Smooth muscle cell (in vitro differentiated cells): ENCODE results near the gene MUS81. TPM values are rescaled to one million over a fixed set of nuclear protein-coding genes. Genes with fewer than 3 reads are reported as not detected.
"Not testable (repeated sequence)": the region's sequence is repeated elsewhere in the genome, so short reads cannot be mapped to it uniquely, and the experiment has no call there.

Experiments used
- DNase-seq: peaks from one replicate; lab custom pipeline; 2025; ENCODE audit not compliant: unreplicated experiment; lab: John Stamatoyannopoulos, UW
- H2AFZ ChIP-seq: fragments of 200-600 bp; sonication (generic); 2 replicates; pipeline ENCODE4 v1.6.0; 2016; ENCODE audit warnings: antibody characterized with exemption, low read depth, mild to moderate bottlenecking
- H3F3A ChIP-seq: fragments of 200-600 bp; sonication (generic); 2 replicates; pipeline ENCODE4 v1.6.0; 2017; ENCODE audit warnings: antibody characterized with exemption, low read depth
- H3K27ac ChIP-seq: fragments of 200-600 bp; sonication (generic); 2 replicates; pipeline ENCODE4 v1.5.1; 2016; ENCODE audit warnings: low read depth, mild to moderate bottlenecking
- H3K27me3 ChIP-seq: fragments of 200-600 bp; sonication (generic); 2 replicates; pipeline ENCODE4 v1.6.1; 2016; ENCODE audit warnings: low read depth, mild to moderate bottlenecking
- H3K36me3 ChIP-seq: fragments of 200-600 bp; sonication (generic); 2 replicates; pipeline ENCODE4 v1.5.1; 2016; ENCODE audit warnings: low read depth
- H3K4me1 ChIP-seq: fragments of 200-600 bp; sonication (generic); 2 replicates; pipeline ENCODE4 v1.5.1; 2016; ENCODE audit warnings: low read depth
- H3K4me2 ChIP-seq: fragments of 200-600 bp; sonication (generic); 2 replicates; pipeline ENCODE4 v1.6.0; 2016; ENCODE audit warnings: mild to moderate bottlenecking
- H3K4me3 ChIP-seq: fragments of 200-600 bp; sonication (generic); 2 replicates; pipeline ENCODE4 v1.5.1; 2016; ENCODE audit warnings: mild to moderate bottlenecking
- H3K79me2 ChIP-seq: fragments of 200-600 bp; sonication (generic); 2 replicates; pipeline ENCODE4 v1.6.0; 2016; ENCODE audit warnings: low read depth, mild to moderate bottlenecking
- H3K9ac ChIP-seq: fragments of 200-600 bp; sonication (generic); 2 replicates; pipeline ENCODE4 v1.6.0; 2016; ENCODE audit warnings: low read depth
- H3K9me3 ChIP-seq: fragments of 200-600 bp; sonication (generic); replicated peaks from 2 replicates; pipeline ENCODE4 v1.5.1; 2016; ENCODE audit warnings: low read depth
- H4K20me1 ChIP-seq: fragments of 200-600 bp; sonication (generic); 2 replicates; pipeline ENCODE4 v1.6.0; 2016; ENCODE audit warnings: low read depth
- WGBS: methylation state at CpG from one replicate; pipeline ENCODE4 v1.1.7; 2016; ENCODE audit warnings: low lambda C conversion rate; 5-methylcytosine and 5-hydroxymethylcytosine counted together
- polyA plus RNA-seq: library from polyadenylated mRNA; unstranded; fragments of >200 nt; fragmentation: Nextera tagmentation; extraction: Ambion mirVana; gene quantifications from 2 replicates; pipeline ENCODE4 v1.2.1, GENCODE V29; 2016
- total RNA-seq: library from RNA; depleted of rRNA; stranded (reverse); fragments of >200 nt; gene quantifications from 2 replicates; pipeline ENCODE4 v1.2.3, GENCODE V29; 2014
- TF ChIP-seq, protein P1 (sequence below): fragments of 200-600 bp; sonication (generic); IDR thresholded peaks from 2 replicates; pipeline ENCODE4 v1.5.1; 2017; ENCODE audit warnings: borderline replicate concordance, mild to moderate bottlenecking, antibody characterized with exemption; ENCODE audit not compliant: insufficient read depth, poor library complexity, severe bottlenecking

The MUS81 gene
- total and polyA plus RNA-seq, 2 experiments from 2014 or later = 35.1 to 39.6 TPM

DNA sequence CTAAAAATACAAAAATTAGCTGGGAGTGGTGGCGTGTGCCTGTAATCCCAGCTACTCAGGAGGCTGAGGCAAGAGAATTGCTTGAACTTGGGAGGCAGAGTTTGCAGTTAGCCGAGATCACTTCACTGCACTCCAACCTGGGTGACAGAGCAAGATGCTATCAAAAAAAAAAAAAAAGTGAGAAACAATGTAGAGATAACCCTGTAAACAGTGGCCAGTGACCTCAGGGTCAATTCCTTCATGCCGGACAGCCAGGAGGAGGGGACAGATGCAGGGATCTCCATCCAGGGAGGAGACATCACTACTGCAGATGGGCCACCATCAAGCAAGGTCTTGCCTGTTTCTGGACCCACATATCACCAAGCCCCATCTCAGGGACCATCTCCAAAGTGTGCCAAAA is 12.5 kb upstream of the MUS81 start:
- H3F3A ChIP-seq = peaks cover 6% of the 10 kb centered on the region
- H3K4me3 ChIP-seq = no peak overlapping the region
- H3K4me2 ChIP-seq = no peak overlapping the region
- H3K9ac ChIP-seq = no peak overlapping the region
- 92% methylated on average over 3 of the region's 3 CpGs for WGBS
- TF ChIP-seq, protein P1, sequence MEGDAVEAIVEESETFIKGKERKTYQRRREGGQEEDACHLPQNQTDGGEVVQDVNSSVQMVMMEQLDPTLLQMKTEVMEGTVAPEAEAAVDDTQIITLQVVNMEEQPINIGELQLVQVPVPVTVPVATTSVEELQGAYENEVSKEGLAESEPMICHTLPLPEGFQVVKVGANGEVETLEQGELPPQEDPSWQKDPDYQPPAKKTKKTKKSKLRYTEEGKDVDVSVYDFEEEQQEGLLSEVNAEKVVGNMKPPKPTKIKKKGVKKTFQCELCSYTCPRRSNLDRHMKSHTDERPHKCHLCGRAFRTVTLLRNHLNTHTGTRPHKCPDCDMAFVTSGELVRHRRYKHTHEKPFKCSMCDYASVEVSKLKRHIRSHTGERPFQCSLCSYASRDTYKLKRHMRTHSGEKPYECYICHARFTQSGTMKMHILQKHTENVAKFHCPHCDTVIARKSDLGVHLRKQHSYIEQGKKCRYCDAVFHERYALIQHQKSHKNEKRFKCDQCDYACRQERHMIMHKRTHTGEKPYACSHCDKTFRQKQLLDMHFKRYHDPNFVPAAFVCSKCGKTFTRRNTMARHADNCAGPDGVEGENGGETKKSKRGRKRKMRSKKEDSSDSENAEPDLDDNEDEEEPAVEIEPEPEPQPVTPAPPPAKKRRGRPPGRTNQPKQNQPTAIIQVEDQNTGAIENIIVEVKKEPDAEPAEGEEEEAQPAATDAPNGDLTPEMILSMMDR = no peak
- no peaks in the 10 kb centered on the region for H3K9me3 ChIP-seq
- H4K20me1 ChIP-seq = peaks cover 22% of the 10 kb centered on the region
- H3K4me1 ChIP-seq = no peaks in the 10 kb centered on the region
- H3K36me3 ChIP-seq = no peaks in the 10 kb centered on the region
- no peaks in the 10 kb centered on the region for H3K27me3 ChIP-seq
- DNase-seq = no peak
- H2AFZ ChIP-seq = no peak overlapping the region
- no peak overlapping the region for H3K27ac ChIP-seq
- H3K79me2 ChIP-seq = no peaks in the 10 kb centered on the region

DNA sequence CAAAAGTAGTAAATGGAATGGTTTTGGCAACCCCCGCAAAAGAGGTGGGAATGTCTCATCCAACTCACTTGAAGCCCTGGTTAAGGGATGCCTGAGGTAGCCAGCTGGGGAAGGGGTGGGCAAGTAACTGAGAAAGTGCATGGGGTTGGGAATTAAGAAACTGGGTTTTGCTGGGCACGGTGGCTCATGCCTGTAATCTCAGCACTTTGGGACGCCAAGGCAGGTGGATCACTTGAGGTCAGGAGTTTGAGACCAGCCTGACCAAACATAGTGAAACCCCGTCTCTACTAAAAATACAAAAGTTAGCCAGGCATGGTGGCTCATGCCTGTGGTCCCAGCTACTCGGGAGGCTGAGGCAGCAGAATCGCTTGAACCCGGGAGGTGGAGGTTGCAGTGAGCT is 11.5 kb upstream of the MUS81 start:
- not testable (repeated sequence) for H3K36me3 ChIP-seq, H3K4me1 ChIP-seq, H3K79me2 ChIP-seq, H3K27me3 ChIP-seq, DNase-seq, H3K9ac ChIP-seq, H3K9me3 ChIP-seq, H3K4me3 ChIP-seq, H2AFZ ChIP-seq, H3K27ac ChIP-seq, H3K4me2 ChIP-seq
- H3F3A ChIP-seq = peaks cover 16% of the 10 kb centered on the region
- peaks cover 32% of the 10 kb centered on the region for H4K20me1 ChIP-seq
- WGBS = 83% methylated on average over 7 of the region's 7 CpGs

DNA sequence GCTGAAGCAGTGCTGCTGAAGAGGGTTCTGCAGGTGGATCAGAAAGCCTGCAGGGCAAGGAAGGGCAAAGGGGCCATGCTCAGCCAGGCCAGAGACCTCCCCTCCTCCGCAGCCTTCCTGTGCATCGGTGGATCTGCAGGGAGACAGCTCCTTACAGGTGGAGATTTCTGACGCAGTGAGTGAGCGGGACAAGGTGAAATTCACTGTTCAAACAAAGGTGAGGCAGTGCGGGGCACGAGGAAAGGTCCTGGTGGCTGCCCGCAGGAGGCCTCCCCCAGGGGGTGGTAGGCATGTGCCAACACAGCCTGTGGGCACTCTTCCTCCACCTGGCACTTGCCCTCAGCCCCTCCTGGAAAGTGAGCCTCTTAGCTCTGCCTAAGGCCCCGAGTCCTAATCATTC is 10.9 kb upstream of the MUS81 start:
- TF ChIP-seq, protein P1 = no peak

DNA sequence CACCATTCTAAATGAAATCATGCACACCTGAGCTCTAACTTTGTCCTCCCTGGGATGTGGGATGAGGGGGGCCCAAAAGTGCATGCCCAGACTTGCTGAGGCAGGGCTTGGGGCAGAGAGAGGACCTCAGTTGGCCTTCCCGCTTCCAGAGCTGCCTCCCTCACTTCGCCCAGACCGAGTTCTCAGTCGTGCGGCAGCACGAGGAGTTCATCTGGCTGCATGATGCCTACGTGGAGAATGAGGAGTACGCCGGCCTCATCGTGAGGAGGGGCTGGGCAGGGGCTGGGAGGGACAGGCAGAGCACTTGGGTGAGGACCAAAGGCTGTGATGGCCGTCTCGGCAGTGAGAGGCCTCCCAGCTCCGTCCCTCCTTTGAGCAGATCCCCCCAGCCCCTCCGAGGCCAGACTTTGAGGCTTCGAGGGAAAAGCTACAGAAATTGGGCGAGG is 10.4 kb upstream of the MUS81 start:
- Histone ChIP-seq H3F3A (peaks cover 26% of the 10 kb centered on the region), H3K27me3 (no peaks in the 10 kb centered on the region), H4K20me1 (peaks cover 43% of the 10 kb centered on the region), H3K27ac (no peak overlapping the region), H3K4me3 (no peak overlapping the region), H3K9ac (no peak overlapping the region), H2AFZ (no peak overlapping the region), H3K36me3 (peaks cover 9% of the 10 kb centered on the region), H3K4me2 (no peak overlapping the region), H3K9me3 (no peaks in the 10 kb centered on the region), H3K79me2 (peaks cover 20% of the 10 kb centered on the region), H3K4me1 (no peaks in the 10 kb centered on the region)
- TF ChIP-seq, protein P1 = no peak
- 77% methylated on average over 16 of the region's 16 CpGs for WGBS
- DNase-seq = no peak

More for the DNA sequence above, 10.9 kb upstream of the MUS81 start:
- H3K9ac ChIP-seq = no peak overlapping the region
- peaks cover 22% of the 10 kb centered on the region for H3F3A ChIP-seq
- H2AFZ ChIP-seq = no peak overlapping the region
- H4K20me1 ChIP-seq = peaks cover 38% of the 10 kb centered on the region
- no peaks in the 10 kb centered on the region for H3K9me3 ChIP-seq
- DNase-seq = no peak
- no peak overlapping the region for H3K4me3 ChIP-seq
- peaks cover 16% of the 10 kb centered on the region for H3K79me2 ChIP-seq
- no peaks in the 10 kb centered on the region for H3K27me3 ChIP-seq
- 77% methylated on average over 8 of the region's 8 CpGs for WGBS
- H3K4me1 ChIP-seq = no peaks in the 10 kb centered on the region
- peaks cover 5% of the 10 kb centered on the region for H3K36me3 ChIP-seq
- no peak overlapping the region for H3K27ac ChIP-seq
- no peak overlapping the region for H3K4me2 ChIP-seq
